ENCODE data around the gene DYRK4.

The DYRK4 gene

DNA sequence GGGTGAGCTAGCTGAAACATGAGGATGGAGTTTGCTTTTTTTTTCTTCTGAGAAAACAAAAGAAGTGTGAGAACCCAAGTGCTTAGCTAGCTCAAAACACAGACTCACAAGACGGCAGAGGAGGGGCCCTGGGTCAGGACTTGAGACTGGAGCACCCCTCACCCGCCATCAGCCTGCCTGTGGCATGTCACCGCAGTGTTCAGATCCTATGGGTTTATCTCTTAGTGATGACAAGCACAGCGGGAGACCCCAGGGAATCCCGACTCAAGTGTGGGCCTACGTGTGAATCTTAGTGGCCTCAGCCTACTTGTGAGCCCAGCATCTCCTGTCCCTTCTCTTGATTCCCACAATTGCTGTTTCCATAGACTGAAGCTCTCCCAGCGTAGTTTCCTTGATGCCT is 22.9 kb downstream of the DYRK4 start:
- H2AK5ac ChIP-seq (ENCODE audit: low read depth, low read length), result no peak overlapping the region
- H3K27ac ChIP-seq (replicated peaks; ENCODE audit: low read length), result no peak overlapping the region
- H2BK12ac ChIP-seq (ENCODE audit: low read length), result no peak overlapping the region
- no peak overlapping the region for H3K9ac ChIP-seq (ENCODE audit: low read depth, low read length, poor library complexity)
- H4K91ac ChIP-seq (ENCODE audit: low read depth, low read length, poor library complexity), result no peak overlapping the region
- no peak overlapping the region for H3K14ac ChIP-seq (ENCODE audit: low read length)
- H2BK5ac ChIP-seq (ENCODE audit: low read length), result no peak overlapping the region
- H3K27me3 ChIP-seq (ENCODE audit: control insufficient read depth in 3 of 3, insufficient read depth in 3 of 3, low read depth in 1 of 3, low read length in 3 of 3), result no peaks in the 10 kb centered on the region
- H2BK15ac ChIP-seq (ENCODE audit: low read length), result no peak overlapping the region
- H3K36me3 ChIP-seq (replicated peaks in 1 of 2; ENCODE audit: control insufficient read depth in 2 of 2, insufficient read depth in 2 of 2, low read length in 2 of 2), result no peaks in the 10 kb centered on the region
- H3K4ac ChIP-seq (ENCODE audit: low read length), result no peak overlapping the region
- H3K4me2 ChIP-seq (ENCODE audit: insufficient read depth, low read length, poor library complexity, severe bottlenecking), result no peak overlapping the region
- H2AFZ ChIP-seq (ENCODE audit: low read length), result no peak overlapping the region
- peaks cover 14 to 15% of the 10 kb centered on the region in 2 donors for H3K4me1 ChIP-seq (ENCODE audit: control insufficient read depth in 2 of 2, insufficient read depth in 1 of 2, low read depth in 1 of 2, low read length in 2 of 2)
- H3K79me1 ChIP-seq (ENCODE audit: low read depth, low read length), result no peaks in the 10 kb centered on the region
- WGBS, 2 donors (ENCODE audit: extremely low coverage in 2 of 2, insufficient read length in 2 of 2, insufficient replicate concordance in 1 of 2), result no CpG with 5 or more reads among the region's 7 CpGs
- H2BK120ac ChIP-seq (ENCODE audit: low read depth, low read length), result no peak overlapping the region
- no peak overlapping the region for H3K23ac ChIP-seq (ENCODE audit: low read depth, low read length, poor library complexity)
- DNase-seq (ENCODE audit: low spot score), result no peak
- no peak overlapping the region for H4K8ac ChIP-seq (ENCODE audit: low read depth, low read length)
- H3K18ac ChIP-seq (ENCODE audit: low read length), result no peak overlapping the region
- no peak overlapping the region for H3K4me3 ChIP-seq (ENCODE audit: low read length in 2 of 2)
- no peaks in the 10 kb centered on the region for H3K9me3 ChIP-seq (replicated peaks in 1 of 2; ENCODE audit: control insufficient read depth in 2 of 2, insufficient read depth in 1 of 2, low read depth in 1 of 2, low read length in 2 of 2)

DNA sequence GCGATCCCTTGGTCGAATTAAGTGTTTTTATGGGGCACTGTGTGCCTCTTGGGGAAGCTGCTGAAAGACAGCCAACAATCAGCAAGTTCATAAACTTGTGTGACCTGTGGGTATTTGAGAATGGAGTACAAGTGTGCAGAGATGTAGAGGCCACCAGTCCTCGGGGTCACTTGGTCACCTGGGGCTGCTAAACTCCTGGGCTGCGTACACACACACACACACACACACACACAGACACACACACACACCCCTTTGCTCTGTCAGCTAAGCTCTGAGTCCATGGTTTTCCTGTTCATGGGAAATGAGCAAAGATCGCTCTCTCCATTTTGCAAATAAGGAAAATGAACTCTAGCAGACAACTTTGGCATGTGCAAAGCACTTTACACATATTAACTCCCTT is 24.5 kb downstream of the DYRK4 start:
- no peak overlapping the region for H3K27ac ChIP-seq (replicated peaks; ENCODE audit: low read length)
- H3K4me1 ChIP-seq (ENCODE audit: control insufficient read depth in 2 of 2, insufficient read depth in 1 of 2, low read depth in 1 of 2, low read length in 2 of 2), result peaks cover 3 to 4% of the 10 kb centered on the region in 2 donors
- H2AFZ ChIP-seq (ENCODE audit: low read length), result peak overlapping the region; percentile 57
- no peak overlapping the region for H4K8ac ChIP-seq (ENCODE audit: low read depth, low read length)
- H3K79me1 ChIP-seq (ENCODE audit: low read depth, low read length), result no peaks in the 10 kb centered on the region
- no peak overlapping the region for H3K18ac ChIP-seq (ENCODE audit: low read length)
- no peak overlapping the region for H4K91ac ChIP-seq (ENCODE audit: low read depth, low read length, poor library complexity)
- no CpG with 5 or more reads among the region's 5 CpGs for WGBS, 2 donors (ENCODE audit: extremely low coverage in 2 of 2, insufficient read length in 2 of 2, insufficient replicate concordance in 1 of 2)
- no peak overlapping the region for H3K9ac ChIP-seq (ENCODE audit: low read depth, low read length, poor library complexity)
- no peak overlapping the region for H2BK120ac ChIP-seq (ENCODE audit: low read depth, low read length)
- no peak overlapping the region for H2BK15ac ChIP-seq (ENCODE audit: low read length)
- no peak overlapping the region for H3K4me3 ChIP-seq (ENCODE audit: low read length in 2 of 2)
- no peaks in the 10 kb centered on the region for H3K9me3 ChIP-seq (replicated peaks in 1 of 2; ENCODE audit: control insufficient read depth in 2 of 2, insufficient read depth in 1 of 2, low read depth in 1 of 2, low read length in 2 of 2)
- H2BK5ac ChIP-seq (ENCODE audit: low read length), result no peak overlapping the region
- H2AK5ac ChIP-seq (ENCODE audit: low read depth, low read length), result no peak overlapping the region
- H3K4ac ChIP-seq (ENCODE audit: low read length), result no peak overlapping the region
- DNase-seq (ENCODE audit: low spot score), result no peak
- H3K4me2 ChIP-seq (ENCODE audit: insufficient read depth, low read length, poor library complexity, severe bottlenecking), result no peak overlapping the region
- no peak overlapping the region for H3K14ac ChIP-seq (ENCODE audit: low read length)
- no peaks in the 10 kb centered on the region for H3K27me3 ChIP-seq (ENCODE audit: control insufficient read depth in 3 of 3, insufficient read depth in 3 of 3, low read depth in 1 of 3, low read length in 3 of 3)
- no peak overlapping the region for H3K23ac ChIP-seq (ENCODE audit: low read depth, low read length, poor library complexity)
- H3K36me3 ChIP-seq (replicated peaks in 1 of 2; ENCODE audit: control insufficient read depth in 2 of 2, insufficient read depth in 2 of 2, low read length in 2 of 2), result no peaks in the 10 kb centered on the region
- H2BK12ac ChIP-seq (ENCODE audit: low read length), result no peak overlapping the region

GRCh38 chr12:4587108-4587507 is 25.1 kb downstream of the DYRK4 start:
- Histone ChIP-seq H2BK120ac (ENCODE audit: low read depth, low read length) (no peak overlapping the region), H3K4me1 (ENCODE audit: control insufficient read depth in 2 of 2, insufficient read depth in 1 of 2, low read depth in 1 of 2, low read length in 2 of 2) (peaks cover 2 to 4% of the 10 kb centered on the region in 2 donors), H3K9ac (ENCODE audit: low read depth, low read length, poor library complexity) (no peak overlapping the region), H2AK5ac (ENCODE audit: low read depth, low read length) (no peak overlapping the region), H3K79me1 (ENCODE audit: low read depth, low read length) (no peaks in the 10 kb centered on the region), H4K91ac (ENCODE audit: low read depth, low read length, poor library complexity) (no peak overlapping the region), H3K27ac (replicated peaks; ENCODE audit: low read length) (no peak overlapping the region), H2BK12ac (ENCODE audit: low read length) (no peak overlapping the region), H3K23ac (ENCODE audit: low read depth, low read length, poor library complexity) (no peak overlapping the region), H3K4me3 (ENCODE audit: low read length in 2 of 2) (no peak overlapping the region), H2BK5ac (ENCODE audit: low read length) (no peak overlapping the region), H3K9me3 (replicated peaks in 1 of 2; ENCODE audit: control insufficient read depth in 2 of 2, insufficient read depth in 1 of 2, low read depth in 1 of 2, low read length in 2 of 2) (no peaks in the 10 kb centered on the region), H4K8ac (ENCODE audit: low read depth, low read length) (no peak overlapping the region), H2AFZ (ENCODE audit: low read length) (no peak overlapping the region), H3K14ac (ENCODE audit: low read length) (no peak overlapping the region), H3K18ac (ENCODE audit: low read length) (no peak overlapping the region), H3K4me2 (ENCODE audit: insufficient read depth, low read length, poor library complexity, severe bottlenecking) (no peak overlapping the region), H3K4ac (ENCODE audit: low read length) (no peak overlapping the region), H3K27me3 (ENCODE audit: control insufficient read depth in 3 of 3, insufficient read depth in 3 of 3, low read depth in 1 of 3, low read length in 3 of 3) (no peaks in the 10 kb centered on the region), H3K36me3 (replicated peaks in 1 of 2; ENCODE audit: control insufficient read depth in 2 of 2, insufficient read depth in 2 of 2, low read length in 2 of 2) (no peaks in the 10 kb centered on the region), H2BK15ac (ENCODE audit: low read length) (no peak overlapping the region)
- WGBS, 2 donors (ENCODE audit: extremely low coverage in 2 of 2, insufficient read length in 2 of 2, insufficient replicate concordance in 1 of 2), result no CpG with 5 or more reads among the region's 9 CpGs
- DNase-seq (ENCODE audit: low spot score), result no peak

- Histone ChIP-seq H3K18ac (ENCODE audit: low read length) (no peak overlapping the region), H3K23ac (ENCODE audit: low read depth, low read length, poor library complexity) (no peak overlapping the region), H3K79me1 (ENCODE audit: low read depth, low read length) (no peaks in the 10 kb centered on the region), H3K9ac (ENCODE audit: low read depth, low read length, poor library complexity) (no peak overlapping the region), H3K14ac (ENCODE audit: low read length) (no peak overlapping the region), H3K4me2 (ENCODE audit: insufficient read depth, low read length, poor library complexity, severe bottlenecking) (no peak overlapping the region), H3K4ac (ENCODE audit: low read length) (no peak overlapping the region), H3K27me3 (ENCODE audit: control insufficient read depth in 3 of 3, insufficient read depth in 3 of 3, low read depth in 1 of 3, low read length in 3 of 3) (no peaks in the 10 kb centered on the region), H4K91ac (ENCODE audit: low read depth, low read length, poor library complexity) (no peak overlapping the region), H2AK5ac (ENCODE audit: low read depth, low read length) (no peak overlapping the region), H3K36me3 (replicated peaks in 1 of 2; ENCODE audit: control insufficient read depth in 2 of 2, insufficient read depth in 2 of 2, low read length in 2 of 2) (no peaks in the 10 kb centered on the region), H3K4me3 (ENCODE audit: low read length in 2 of 2) (no peak overlapping the region), H2BK5ac (ENCODE audit: low read length) (no peak overlapping the region), H3K4me1 (ENCODE audit: control insufficient read depth in 2 of 2, insufficient read depth in 1 of 2, low read depth in 1 of 2, low read length in 2 of 2) (peaks cover 2 to 7% of the 10 kb centered on the region in 2 donors), H3K9me3 (replicated peaks in 1 of 2; ENCODE audit: control insufficient read depth in 2 of 2, insufficient read depth in 1 of 2, low read depth in 1 of 2, low read length in 2 of 2) (no peaks in the 10 kb centered on the region), H4K8ac (ENCODE audit: low read depth, low read length) (no peak overlapping the region), H2AFZ (ENCODE audit: low read length) (no peak overlapping the region), H2BK120ac (ENCODE audit: low read depth, low read length) (no peak overlapping the region), H2BK15ac (ENCODE audit: low read length) (no peak overlapping the region), H2BK12ac (ENCODE audit: low read length) (no peak overlapping the region), H3K27ac (replicated peaks; ENCODE audit: low read length) (no peak overlapping the region)
- 100% methylated on average over 2 of the region's 3 CpGs; no CpG with 5 or more reads in 1 of the 2 donors for WGBS, 2 donors (ENCODE audit: extremely low coverage in 2 of 2, insufficient read length in 2 of 2, insufficient replicate concordance in 1 of 2)
- DNase-seq (ENCODE audit: low spot score), result no peak
Measured at GRCh38 chr12:4588916-4589315, 26.9 kb downstream of the DYRK4 start.

All from neuronal stem cell (in vitro differentiated cells).